ENCODE results near the gene RPL13.

- TF ChIP-seq, protein P1, sequence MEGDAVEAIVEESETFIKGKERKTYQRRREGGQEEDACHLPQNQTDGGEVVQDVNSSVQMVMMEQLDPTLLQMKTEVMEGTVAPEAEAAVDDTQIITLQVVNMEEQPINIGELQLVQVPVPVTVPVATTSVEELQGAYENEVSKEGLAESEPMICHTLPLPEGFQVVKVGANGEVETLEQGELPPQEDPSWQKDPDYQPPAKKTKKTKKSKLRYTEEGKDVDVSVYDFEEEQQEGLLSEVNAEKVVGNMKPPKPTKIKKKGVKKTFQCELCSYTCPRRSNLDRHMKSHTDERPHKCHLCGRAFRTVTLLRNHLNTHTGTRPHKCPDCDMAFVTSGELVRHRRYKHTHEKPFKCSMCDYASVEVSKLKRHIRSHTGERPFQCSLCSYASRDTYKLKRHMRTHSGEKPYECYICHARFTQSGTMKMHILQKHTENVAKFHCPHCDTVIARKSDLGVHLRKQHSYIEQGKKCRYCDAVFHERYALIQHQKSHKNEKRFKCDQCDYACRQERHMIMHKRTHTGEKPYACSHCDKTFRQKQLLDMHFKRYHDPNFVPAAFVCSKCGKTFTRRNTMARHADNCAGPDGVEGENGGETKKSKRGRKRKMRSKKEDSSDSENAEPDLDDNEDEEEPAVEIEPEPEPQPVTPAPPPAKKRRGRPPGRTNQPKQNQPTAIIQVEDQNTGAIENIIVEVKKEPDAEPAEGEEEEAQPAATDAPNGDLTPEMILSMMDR (IDR thresholded peaks at IDR 0.05), result peak in 1 of 6 experiments; percentile 24
- no peak for TF ChIP-seq POLR2A (IDR thresholded peaks at IDR 0.05)
- no peak for TF ChIP-seq EP300 (IDR thresholded peaks at IDR 0.05)
- TF ChIP-seq POLR2AphosphoS5 (IDR thresholded peaks at IDR 0.05), result no peak
Observed at GRCh38 chr16:89561142-89561883, 831 bp downstream of the RPL13 start.

Data from upper lobe of left lung (tissue), 4 donors.